Upper lobe of left lung (tissue), 4 donors: Measurements from ENCODE around the gene ENTHD1.

Experiments
- CTCF ChIP-seq, 6 experiments: fragments of 450-650 bp in 4 of 6; fragments of 200-600 bp in 2 of 6; sonication (generic) in 2 of 6; IDR thresholded peaks; one replicate each; pipeline ENCODE4 v1.5.1; 2016 to 2019; ENCODE audit warnings: antibody characterized with exemption in 6 of 6
- POLR2A ChIP-seq, 4 donors: fragments of 450-650 bp; IDR thresholded peaks; one replicate each; pipeline ENCODE4 v1.5.1; 2016 to 2017; ENCODE audit warnings: antibody characterized with exemption in 4 of 4, mild to moderate bottlenecking in 2 of 4

GRCh38 chr22:39705386-39705785, 188.2 kb downstream of the ENTHD1 start:
- TF ChIP-seq CTCF (IDR thresholded peaks at IDR 0.05) (no peak), POLR2A (IDR thresholded peaks at IDR 0.05) (no peak)
